Upper lobe of right lung (tissue), 1 donor: ENCODE measurements around the gene TLN1. TPM values are rescaled to one million over a fixed set of nuclear protein-coding genes. Genes with fewer than 3 reads are reported as not detected.

Experiments
- ATAC-seq: fragments of 200-7000 bp; cut with Tn5 transposase; one replicate; pipeline ENCODE4 v1.9.1; 2020; ENCODE audit warnings: mild to moderate bottlenecking, moderate library complexity
- DNase-seq: peaks from one replicate; pipeline ENCODE4 v3.0.0-alpha.2; 2020
- H3K27ac ChIP-seq: fragments of 200-600 bp; one replicate; pipeline ENCODE4 v1.8.0; 2022
- H3K27me3 ChIP-seq: fragments of 200-600 bp; one replicate; pipeline ENCODE4 v1.8.0; 2022; ENCODE audit warnings: mild to moderate bottlenecking
- H3K36me3 ChIP-seq: fragments of 200-600 bp; one replicate; pipeline ENCODE4 v1.8.0; 2022
- H3K4me1 ChIP-seq: fragments of 200-600 bp; one replicate; pipeline ENCODE4 v1.8.0; 2022
- H3K4me3 ChIP-seq: fragments of 200-600 bp; one replicate; pipeline ENCODE4 v1.8.0; 2022; ENCODE audit warnings: mild to moderate bottlenecking
- H3K9me3 ChIP-seq: fragments of 200-600 bp; one replicate; pipeline ENCODE4 v1.8.0; 2022
- CTCF ChIP-seq: fragments of 200-600 bp; IDR thresholded peaks from one replicate; pipeline ENCODE4 v1.8.0; 2022; ENCODE audit warnings: antibody characterized with exemption
- intact Hi-C: fragments of 100-400 bp; cut with DNase I; formaldehyde crosslinking; loops from one replicate; pipeline ENCODE4 v1.11.0; 2022
- total RNA-seq: library from RNA; stranded (reverse); fragmentation: NEBNext Ultra II Directional; extraction: Animal tissue kit (Norgen Biotek cat#: 25700); gene quantifications from one replicate; pipeline ENCODE4 v1.2.1, GENCODE V29; 2021
- donor health status: DM: no; HTN: yes; CAD: no; lungs with severe emphysema.

Gene TLN1
- total RNA-seq, 1 donor from 2014 or later: 439 TPM

- Histone ChIP-seq H3K27ac (no peak overlapping the region), H3K4me3 (peak overlapping the region; percentile 76), H3K36me3 (peaks cover 10% of the 10 kb centered on the region), H3K4me1 (peaks cover 15% of the 10 kb centered on the region), H3K27me3 (no peaks in the 10 kb centered on the region), H3K9me3 (no peaks in the 10 kb centered on the region)
- intact Hi-C loops: no loop called here
- no peak for ATAC-seq
- no peak for TF ChIP-seq CTCF
- DNase-seq: no peak
These were observed 44.7 kb downstream of the TLN1 start for GRCh38 chr9:35687306-35687705.

DNA sequence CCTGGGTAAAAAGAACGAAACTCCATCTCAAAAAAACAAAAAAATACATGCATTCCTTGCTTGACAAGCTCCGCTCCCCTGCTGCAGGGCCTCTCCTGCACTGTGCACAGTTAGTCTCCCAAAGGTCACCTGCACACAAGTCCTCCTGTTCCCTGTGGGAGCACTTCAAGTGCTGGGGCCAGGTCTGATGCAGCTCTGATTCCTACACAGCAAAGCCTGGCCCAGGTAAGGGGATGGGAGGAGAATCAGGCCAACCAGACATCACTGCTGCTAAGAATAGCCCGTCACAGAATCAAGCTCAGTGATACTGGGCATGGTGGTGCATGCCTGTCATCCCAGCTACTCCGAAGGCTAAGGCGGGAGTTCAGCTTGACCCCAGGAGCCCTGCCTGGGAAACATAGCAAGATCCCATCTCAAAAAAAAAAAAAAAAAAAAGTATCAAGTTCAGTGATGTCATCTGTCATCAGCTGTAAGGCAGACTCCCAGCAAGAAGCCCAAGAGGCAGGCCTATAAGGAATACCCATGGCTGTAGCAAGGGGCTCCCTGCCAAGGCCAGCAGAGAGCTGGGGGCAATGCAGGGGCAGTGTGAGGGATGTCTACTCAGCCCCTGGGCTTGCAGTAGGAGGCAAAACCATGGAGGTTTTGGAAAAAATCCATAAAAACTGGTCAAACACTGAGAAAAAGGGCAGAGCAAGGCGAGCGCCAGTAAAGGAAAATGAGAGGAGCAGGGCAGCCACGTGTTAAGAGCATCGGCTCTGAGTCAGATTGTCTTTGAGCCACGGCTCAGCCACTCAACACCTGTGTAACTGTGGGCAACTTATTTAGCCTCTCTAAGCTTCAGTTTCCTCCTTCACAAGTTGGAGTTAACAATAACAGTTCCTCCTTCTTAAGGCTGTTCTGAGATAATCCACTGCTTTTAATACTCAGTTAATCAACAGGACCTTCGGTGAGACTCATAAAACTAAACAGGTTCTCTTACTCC is 45.5 kb downstream of the TLN1 start:
- no peaks in the 10 kb centered on the region for H3K27me3 ChIP-seq
- H3K36me3 ChIP-seq: peaks cover 10% of the 10 kb centered on the region
- ATAC-seq (peak; percentile 7), DNase-seq (no peak)
- no peak for TF ChIP-seq CTCF
- H3K9me3 ChIP-seq: no peaks in the 10 kb centered on the region
- H3K4me3 ChIP-seq: peak overlapping the region; percentile 3
- intact Hi-C loops: no loop called here
- no peak overlapping the region for H3K27ac ChIP-seq
- H3K4me1 ChIP-seq: peaks cover 14% of the 10 kb centered on the region

DNA sequence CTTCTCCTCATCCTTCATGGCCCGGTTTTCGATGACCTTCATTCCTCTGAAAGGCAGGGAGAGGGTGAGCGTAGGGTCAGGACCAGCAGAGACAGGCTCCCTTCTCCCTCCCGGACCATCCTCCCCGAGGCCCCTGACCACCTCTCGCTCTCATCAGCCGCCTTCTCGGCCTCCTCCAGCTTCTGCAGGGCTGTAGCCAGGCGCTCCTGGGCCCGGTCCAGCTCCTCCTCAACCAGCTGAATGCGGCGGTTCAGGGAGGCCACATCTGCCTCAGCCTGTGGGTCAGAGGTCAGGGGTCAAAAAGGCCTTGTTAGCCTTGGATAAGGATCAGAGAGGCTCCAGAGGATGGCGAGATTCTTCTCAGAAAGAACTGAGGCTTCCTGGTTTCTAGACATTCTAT is 46.5 kb downstream of the TLN1 start:
- TF ChIP-seq CTCF: no peak
- no peak overlapping the region for H3K27ac ChIP-seq
- intact Hi-C loops: no loop called here
- no peaks in the 10 kb centered on the region for H3K27me3 ChIP-seq
- ATAC-seq: no peak
- no peak for DNase-seq
- H3K9me3 ChIP-seq: no peaks in the 10 kb centered on the region
- H3K4me3 ChIP-seq: no peak overlapping the region
- peaks cover 10% of the 10 kb centered on the region for H3K4me1 ChIP-seq
- peaks cover 10% of the 10 kb centered on the region for H3K36me3 ChIP-seq

- no peak for DNase-seq
- no peak overlapping the region for H3K4me3 ChIP-seq
- TF ChIP-seq CTCF: no peak
- no peak for ATAC-seq
- no peak overlapping the region for H3K27ac ChIP-seq
- H3K4me1 ChIP-seq: peaks cover 7% of the 10 kb centered on the region
- peaks cover 10% of the 10 kb centered on the region for H3K36me3 ChIP-seq
- H3K27me3 ChIP-seq: no peaks in the 10 kb centered on the region
- no peaks in the 10 kb centered on the region for H3K9me3 ChIP-seq
- intact Hi-C loops: no loop called here
These were observed 47.1 kb downstream of the TLN1 start for GRCh38 chr9:35684921-35685320.

GRCh38 chr9:35683323-35683722 is 48.7 kb downstream of the TLN1 start:
- H3K27me3 ChIP-seq: no peaks in the 10 kb centered on the region
- ATAC-seq (peak; percentile 65), DNase-seq (no peak)
- no peak overlapping the region for H3K4me3 ChIP-seq
- peaks cover 10% of the 10 kb centered on the region for H3K36me3 ChIP-seq
- no peak for TF ChIP-seq CTCF
- H3K27ac ChIP-seq: no peak overlapping the region
- no peaks in the 10 kb centered on the region for H3K9me3 ChIP-seq
- intact Hi-C loops: no loop called here
- no peaks in the 10 kb centered on the region for H3K4me1 ChIP-seq
